SK-N-SH (cell line): ENCODE results near the gene ZBTB49. TPM values are rescaled to one million over a fixed set of nuclear protein-coding genes. Genes with fewer than 3 reads are reported as not detected.

Experiments
- CTCF ChIA-PET: fragments of 300-600, 350-600 bp; formaldehyde crosslinking; extraction: SDS; loops from one replicate; lab custom pipeline; 2021; lab: Yijun Ruan, JAX
- POLR2A ChIA-PET: fragments of 350-600 bp; sonication (Branson Sonifier 250); formaldehyde crosslinking; extraction: SDS; loops from one replicate; lab custom pipeline; 2020; ENCODE audit warnings: antibody characterized with exemption, inconsistent platforms; lab: Yijun Ruan, JAX
- DNase-seq: peaks from one replicate; pipeline ENCODE4 v3.0.0; 2012
- H2AFZ ChIP-seq: fragments of 200-600 bp; sonication (generic); 2 replicates; pipeline ENCODE4 v1.8.1; 2016; ENCODE audit warnings: antibody characterized with exemption, mild to moderate bottlenecking, low read depth
- H3F3A ChIP-seq: fragments of 200-600 bp; sonication (generic); replicated peaks from 2 replicates; pipeline ENCODE3; 2016; ENCODE audit warnings: antibody characterized with exemption, mild to moderate bottlenecking; ENCODE audit not compliant: insufficient read depth
- H3K27ac ChIP-seq, 2 experiments: fragments of 200-500 bp in 1 of 2; fragments of 200-600 bp in 1 of 2; sonication (Bioruptor generic) in 1 of 2; sonication (generic), shearing (Covaris generic) in 1 of 2; 2 replicates each; pipeline versions ENCODE4 v1.5.1 to v1.6.1; 2014 to 2016; ENCODE audit warnings: low read depth in 2 of 2, inconsistent platforms in 1 of 2, low read length in 1 of 2, mild to moderate bottlenecking in 1 of 2, mixed read lengths in 1 of 2
- H3K27me3 ChIP-seq: fragments of 200-600 bp; sonication (generic), shearing (Covaris generic); 2 replicates; pipeline ENCODE4 v1.6.1; 2016; ENCODE audit warnings: mixed run types; ENCODE audit not compliant: insufficient read depth
- H3K36me3 ChIP-seq, 2 experiments: fragments of 200-500 bp in 1 of 2; fragments of 200-600 bp in 1 of 2; sonication (Bioruptor generic) in 1 of 2; sonication (generic) in 1 of 2; replicated peaks in 1 of 2; 2 replicates each; pipeline versions ENCODE3 to v1.5.1; 2014 to 2016; ENCODE audit warnings: low read length in 1 of 2, mild to moderate bottlenecking in 1 of 2; ENCODE audit not compliant: insufficient read depth in 2 of 2, control insufficient read depth in 1 of 2
- H3K4me1 ChIP-seq, 2 experiments: fragments of 200-500 bp in 1 of 2; fragments of 200-600 bp in 1 of 2; sonication (Bioruptor generic) in 1 of 2; sonication (generic), shearing (Covaris generic) in 1 of 2; 2 replicates each; pipeline versions ENCODE4 v1.5.1 to v1.6.1; 2014 to 2016; ENCODE audit warnings: low read depth in 1 of 2, low read length in 1 of 2, mixed run types in 1 of 2; ENCODE audit not compliant: insufficient read depth in 2 of 2, control insufficient read depth in 1 of 2
- H3K4me2 ChIP-seq: fragments of 200-600 bp; sonication (generic), shearing (Covaris generic); 2 replicates; pipeline ENCODE4 v1.6.1; 2017; ENCODE audit warnings: mixed run types
- H3K4me3 ChIP-seq, 2 experiments: fragments of 200-500 bp in 1 of 2; fragments of 200-600 bp in 1 of 2; sonication (Bioruptor generic) in 1 of 2; sonication (generic), shearing (Covaris generic) in 1 of 2; 2 replicates each; pipeline versions ENCODE4 v1.5.1 to v1.8.1; 2014 to 2016; ENCODE audit warnings: low read depth in 2 of 2, inconsistent platforms in 1 of 2, low read length in 1 of 2, mild to moderate bottlenecking in 1 of 2, mixed read lengths in 1 of 2, moderate library complexity in 1 of 2
- H3K79me2 ChIP-seq: fragments of 200-600 bp; sonication (generic); 2 replicates; pipeline ENCODE4 v1.8.1; 2017; ENCODE audit warnings: mild to moderate bottlenecking; ENCODE audit not compliant: insufficient read depth
- H3K9ac ChIP-seq: fragments of 200-600 bp; sonication (generic); 2 replicates; pipeline ENCODE4 v1.6.1; 2017; ENCODE audit warnings: mixed run types
- H3K9me2 ChIP-seq: fragments of 200-600 bp; sonication (generic); 2 replicates; pipeline ENCODE4 v1.6.1; 2017; ENCODE audit warnings: mixed run types
- H3K9me3 ChIP-seq: fragments of 200-600 bp; sonication (generic); 2 replicates; pipeline ENCODE4 v1.6.1; 2017; ENCODE audit warnings: mixed run types, mild to moderate bottlenecking, moderate library complexity
- H4K20me1 ChIP-seq: fragments of 200-600 bp; sonication (generic); 2 replicates; pipeline ENCODE4 v1.6.1; 2017; ENCODE audit warnings: mild to moderate bottlenecking, mixed run types; ENCODE audit not compliant: insufficient read depth
- ELF1 ChIP-seq: IDR thresholded peaks from 2 replicates; pipeline ENCODE4 v1.4.0; 2012
- EP300 ChIP-seq, 2 experiments: IDR thresholded peaks; 2 replicates each; pipeline versions ENCODE4 v1.4.0 to v1.6.1; 2012; ENCODE audit warnings: borderline replicate concordance in 1 of 2, low read depth in 1 of 2, low read length in 1 of 2
- EZH2phosphoT487 ChIP-seq: fragments of 200-600 bp; sonication (generic); IDR thresholded peaks from 2 replicates; pipeline ENCODE4 v1.6.1; 2017; ENCODE audit warnings: low read depth, mixed run types, mild to moderate bottlenecking, antibody characterized with exemption, moderate library complexity, borderline replicate concordance
- FOSL2 ChIP-seq: IDR thresholded peaks from 2 replicates; pipeline ENCODE4 v1.4.0; 2012; ENCODE audit warnings: low read depth, mild to moderate bottlenecking, moderate library complexity, borderline replicate concordance
- FOXM1 ChIP-seq: IDR thresholded peaks from 2 replicates; pipeline ENCODE4 v1.4.0; 2012; ENCODE audit warnings: low read depth, mild to moderate bottlenecking
- IRF3 ChIP-seq: fragments of 150-350 bp; IDR thresholded peaks from 2 replicates; pipeline ENCODE4 v1.6.1; 2016; ENCODE audit warnings: mild to moderate bottlenecking, low read depth, low read length
- JUND ChIP-seq: IDR thresholded peaks from 2 replicates; pipeline ENCODE4 v1.4.0; 2012
- MEF2A ChIP-seq: IDR thresholded peaks from 2 replicates; pipeline ENCODE4 v1.4.0; 2012; ENCODE audit warnings: low read depth, borderline replicate concordance
- NRF1 ChIP-seq: IDR thresholded peaks from 2 replicates; pipeline ENCODE4 v1.6.1; 2012; ENCODE audit warnings: low read depth, mild to moderate bottlenecking, low read length
- POLR2AphosphoS5 ChIP-seq: IDR thresholded peaks from 2 replicates; pipeline ENCODE4 v1.6.1; 2012; ENCODE audit warnings: low read depth, low read length
- RXRA ChIP-seq: IDR thresholded peaks from 2 replicates; pipeline ENCODE4 v1.4.0; 2012; ENCODE audit warnings: low read depth, mild to moderate bottlenecking, borderline replicate concordance
- TAF1 ChIP-seq: IDR thresholded peaks from 2 replicates; pipeline ENCODE4 v1.6.1; 2012; ENCODE audit warnings: low read depth, mild to moderate bottlenecking, low read length, moderate library complexity, borderline replicate concordance
- TCF12 ChIP-seq: IDR thresholded peaks from 2 replicates; pipeline ENCODE4 v1.4.0; 2012
- USF1 ChIP-seq: IDR thresholded peaks from 2 replicates; pipeline ENCODE4 v1.4.0; 2012; ENCODE audit warnings: low read depth, borderline replicate concordance
- WGBS: methylation state at CpG from one replicate; pipeline ENCODE4 v1.1.6; 2017; ENCODE audit warnings: low lambda C conversion rate; 5-methylcytosine and 5-hydroxymethylcytosine counted together
- polyA plus RNA-seq, 3 experiments: library from polyadenylated mRNA; depleted of rRNA; stranded (reverse); fragments of >200 nt; gene quantifications; 2 replicates each; pipeline ENCODE4 v1.2.3, GENCODE V29; 2012
- TF ChIP-seq, protein P1 (sequence below): IDR thresholded peaks from 2 replicates; pipeline ENCODE4 v1.4.0; 2012; ENCODE audit warnings: low read depth
- TF ChIP-seq, protein P2 (sequence below): IDR thresholded peaks from 2 replicates; pipeline ENCODE4 v1.6.1; 2012; ENCODE audit warnings: mild to moderate bottlenecking, low read depth, low read length, moderate library complexity
- TF ChIP-seq, protein P3 (sequence below): IDR thresholded peaks from 2 replicates; pipeline ENCODE4; 2012

Gene ZBTB49
- polyA plus RNA-seq, 1 of the 3 experiments (the other 2 are of a cell fraction), result 3.1 TPM

DNA sequence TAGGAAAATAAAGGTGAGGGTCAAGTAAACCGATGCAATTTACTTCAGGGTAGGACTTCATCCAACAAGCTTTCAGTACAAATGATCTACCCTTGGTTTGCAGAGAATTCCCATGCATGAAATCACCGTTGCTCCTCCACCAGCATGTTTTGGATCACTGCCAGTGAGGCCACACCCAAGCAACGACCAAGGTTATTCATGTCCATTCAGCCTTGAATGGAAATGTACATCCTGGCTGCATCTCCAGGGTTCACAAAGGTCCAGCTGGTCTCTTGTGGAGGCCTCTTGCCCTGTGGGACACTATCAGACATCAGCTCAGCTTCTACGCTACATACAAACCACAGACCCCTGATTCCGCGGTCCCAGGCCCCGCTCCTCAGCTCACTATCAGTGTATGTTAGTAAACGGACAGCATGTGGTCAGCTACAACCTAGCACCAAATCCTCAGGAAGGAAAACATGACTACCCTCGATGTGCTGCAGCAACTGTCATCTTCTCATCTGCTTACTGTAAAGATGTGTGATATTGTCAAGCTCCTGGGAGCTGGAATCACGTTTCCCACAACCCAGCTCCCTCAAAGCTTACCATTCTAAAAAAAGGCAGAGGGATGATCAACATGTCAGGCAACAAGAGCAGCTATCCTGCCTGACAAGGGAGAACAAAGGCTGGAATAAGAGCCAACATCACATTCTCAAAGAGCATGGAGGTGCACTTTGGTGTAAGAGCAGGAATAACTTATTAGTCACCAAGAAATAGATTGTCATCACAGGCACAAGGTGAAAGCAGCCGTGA, 5.0 kb upstream of the ZBTB49 start:
- no peak overlapping the region for H2AFZ ChIP-seq
- H3K79me2 ChIP-seq, result peaks cover 52% of the 10 kb centered on the region
- POLR2A ChIA-PET, result no interaction called here
- H3K4me3 ChIP-seq, result no peak overlapping the region
- H3K36me3 ChIP-seq, result peaks cover 35 to 58% of the 10 kb centered on the region in 2 experiments
- DNase-seq, result no peak
- no peak overlapping the region for H3K27ac ChIP-seq
- H3K9ac ChIP-seq, result no peak overlapping the region
- CTCF ChIA-PET, result interaction anchor here (1.0 to 1.7 kb wide), 4 partner anchors 17 to 121 kb away, joined by 3 to 5 read pairs (median 4); no protein-coding TSS in a partner anchor
- H3K4me1 ChIP-seq, result peaks cover 0 to 10% of the 10 kb centered on the region in 2 experiments; a peak in 2 of 4 replicates
- no peaks in the 10 kb centered on the region for H3K9me3 ChIP-seq
- H3F3A ChIP-seq, result no peaks in the 10 kb centered on the region
- 59% methylated on average over 9 of the region's 11 CpGs for WGBS
- H3K9me2 ChIP-seq, result no peaks in the 10 kb centered on the region
- H3K27me3 ChIP-seq, result no peaks in the 10 kb centered on the region
- H3K4me2 ChIP-seq, result no peak overlapping the region
- TF ChIP-seq IRF3, result no peak
- TF ChIP-seq EP300 (IDR thresholded peaks at IDR 0.05; ENCODE audit: borderline replicate concordance in 1 of 2, low read depth in 1 of 2, low read length in 1 of 2), result no peak
- TF ChIP-seq FOSL2, result no peak
- TF ChIP-seq EZH2phosphoT487, result no peak
- no peak for TF ChIP-seq NRF1
- TF ChIP-seq JUND, result no peak
- TF ChIP-seq RXRA, result no peak
- TF ChIP-seq FOXM1, result no peak
- TF ChIP-seq, protein P1, sequence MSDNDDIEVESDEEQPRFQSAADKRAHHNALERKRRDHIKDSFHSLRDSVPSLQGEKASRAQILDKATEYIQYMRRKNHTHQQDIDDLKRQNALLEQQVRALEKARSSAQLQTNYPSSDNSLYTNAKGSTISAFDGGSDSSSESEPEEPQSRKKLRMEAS, result no peak
- TF ChIP-seq, protein P2, sequence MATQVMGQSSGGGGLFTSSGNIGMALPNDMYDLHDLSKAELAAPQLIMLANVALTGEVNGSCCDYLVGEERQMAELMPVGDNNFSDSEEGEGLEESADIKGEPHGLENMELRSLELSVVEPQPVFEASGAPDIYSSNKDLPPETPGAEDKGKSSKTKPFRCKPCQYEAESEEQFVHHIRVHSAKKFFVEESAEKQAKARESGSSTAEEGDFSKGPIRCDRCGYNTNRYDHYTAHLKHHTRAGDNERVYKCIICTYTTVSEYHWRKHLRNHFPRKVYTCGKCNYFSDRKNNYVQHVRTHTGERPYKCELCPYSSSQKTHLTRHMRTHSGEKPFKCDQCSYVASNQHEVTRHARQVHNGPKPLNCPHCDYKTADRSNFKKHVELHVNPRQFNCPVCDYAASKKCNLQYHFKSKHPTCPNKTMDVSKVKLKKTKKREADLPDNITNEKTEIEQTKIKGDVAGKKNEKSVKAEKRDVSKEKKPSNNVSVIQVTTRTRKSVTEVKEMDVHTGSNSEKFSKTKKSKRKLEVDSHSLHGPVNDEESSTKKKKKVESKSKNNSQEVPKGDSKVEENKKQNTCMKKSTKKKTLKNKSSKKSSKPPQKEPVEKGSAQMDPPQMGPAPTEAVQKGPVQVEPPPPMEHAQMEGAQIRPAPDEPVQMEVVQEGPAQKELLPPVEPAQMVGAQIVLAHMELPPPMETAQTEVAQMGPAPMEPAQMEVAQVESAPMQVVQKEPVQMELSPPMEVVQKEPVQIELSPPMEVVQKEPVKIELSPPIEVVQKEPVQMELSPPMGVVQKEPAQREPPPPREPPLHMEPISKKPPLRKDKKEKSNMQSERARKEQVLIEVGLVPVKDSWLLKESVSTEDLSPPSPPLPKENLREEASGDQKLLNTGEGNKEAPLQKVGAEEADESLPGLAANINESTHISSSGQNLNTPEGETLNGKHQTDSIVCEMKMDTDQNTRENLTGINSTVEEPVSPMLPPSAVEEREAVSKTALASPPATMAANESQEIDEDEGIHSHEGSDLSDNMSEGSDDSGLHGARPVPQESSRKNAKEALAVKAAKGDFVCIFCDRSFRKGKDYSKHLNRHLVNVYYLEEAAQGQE, result no peak
- no peak for TF ChIP-seq USF1
- no peak for TF ChIP-seq POLR2AphosphoS5
- TF ChIP-seq TCF12, result no peak
- no peak for TF ChIP-seq MEF2A
- TF ChIP-seq, protein P3, sequence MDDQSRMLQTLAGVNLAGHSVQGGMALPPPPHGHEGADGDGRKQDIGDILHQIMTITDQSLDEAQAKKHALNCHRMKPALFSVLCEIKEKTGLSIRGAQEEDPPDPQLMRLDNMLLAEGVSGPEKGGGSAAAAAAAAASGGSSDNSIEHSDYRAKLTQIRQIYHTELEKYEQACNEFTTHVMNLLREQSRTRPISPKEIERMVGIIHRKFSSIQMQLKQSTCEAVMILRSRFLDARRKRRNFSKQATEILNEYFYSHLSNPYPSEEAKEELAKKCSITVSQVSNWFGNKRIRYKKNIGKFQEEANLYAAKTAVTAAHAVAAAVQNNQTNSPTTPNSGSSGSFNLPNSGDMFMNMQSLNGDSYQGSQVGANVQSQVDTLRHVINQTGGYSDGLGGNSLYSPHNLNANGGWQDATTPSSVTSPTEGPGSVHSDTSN, result no peak
- TF ChIP-seq TAF1, result no peak
- no peak for TF ChIP-seq ELF1
- no peaks in the 10 kb centered on the region for H4K20me1 ChIP-seq
